Progenitor cell of endocrine pancreas (in vitro differentiated cells): ENCODE measurements around the gene METRNL. TPM values are rescaled to one million over a fixed set of nuclear protein-coding genes. Genes with fewer than 3 reads are reported as not detected.

Source experiments
- DNase-seq: peaks from one replicate; pipeline ENCODE4 v3.0.0; 2021; ENCODE audit warnings: low spot score; ENCODE audit not compliant: unreplicated experiment
- H3K27ac Mint-ChIP-seq: 2 replicates; pipeline ENCODE4 v1.8.0; 2021; ENCODE audit warnings: mild to moderate bottlenecking, moderate library complexity, mixed read lengths
- H3K27me3 Mint-ChIP-seq: 2 replicates; pipeline ENCODE4 v1.8.0; 2021; ENCODE audit warnings: mixed read lengths
- H3K36me3 Mint-ChIP-seq: 2 replicates; pipeline ENCODE4 v1.8.0; 2022; ENCODE audit warnings: mixed read lengths; ENCODE audit not compliant: insufficient read depth
- H3K4me1 Mint-ChIP-seq: 2 replicates; pipeline ENCODE4 v1.8.0; 2021; ENCODE audit warnings: low read depth, mixed read lengths
- H3K4me3 Mint-ChIP-seq: 2 replicates; pipeline ENCODE4 v1.8.0; 2021; ENCODE audit warnings: low read depth, mild to moderate bottlenecking, moderate library complexity, mixed read lengths
- H3K9me3 Mint-ChIP-seq: 2 replicates; pipeline ENCODE4 v1.8.0; 2021; ENCODE audit warnings: low read depth, mixed read lengths
- total RNA-seq: library from RNA; stranded (reverse); gene quantifications from 2 replicates; pipeline ENCODE4 v1.2.1, GENCODE V29; 2021
- TF ChIP-seq, protein P1 (sequence below): fragments of 200-600 bp; sonication (generic); IDR thresholded peaks from one replicate; pipeline ENCODE4 v1.5.0; 2021; ENCODE audit warnings: antibody characterized with exemption, mild to moderate bottlenecking; ENCODE audit not compliant: unreplicated experiment

METRNL gene
- total RNA-seq, 1 donor from 2014 or later: 54.6 TPM

DNA sequence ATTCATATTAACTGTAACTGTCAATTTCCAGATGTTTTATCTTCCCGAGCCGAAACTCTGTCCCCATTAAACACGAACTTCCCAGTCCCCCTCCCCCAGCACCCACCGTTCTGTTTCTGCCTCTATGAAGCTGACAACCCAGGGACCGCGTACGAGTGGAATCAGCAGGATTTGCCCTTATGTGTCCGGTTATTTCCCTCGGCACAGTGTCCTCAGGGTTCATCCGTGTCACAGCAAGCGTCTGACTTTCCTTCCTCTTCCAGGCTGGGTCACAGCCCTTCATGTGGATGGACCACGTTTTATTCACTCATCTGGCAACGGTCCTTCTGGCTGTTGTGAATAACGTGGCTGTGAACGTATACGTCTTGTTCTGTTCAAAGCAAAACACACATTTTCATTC, 31.3 kb downstream of the METRNL start:
- peaks cover 15% of the 10 kb centered on the region for H3K27me3 Mint-ChIP-seq
- no peak for DNase-seq
- H3K4me3 Mint-ChIP-seq: peak overlapping the region; percentile 14
- H3K36me3 Mint-ChIP-seq: peaks cover 1% of the 10 kb centered on the region
- peak overlapping the region; percentile 82 for H3K27ac Mint-ChIP-seq
- H3K4me1 Mint-ChIP-seq: peaks cover 12% of the 10 kb centered on the region
- H3K9me3 Mint-ChIP-seq: peaks cover 5% of the 10 kb centered on the region
- TF ChIP-seq, protein P1, sequence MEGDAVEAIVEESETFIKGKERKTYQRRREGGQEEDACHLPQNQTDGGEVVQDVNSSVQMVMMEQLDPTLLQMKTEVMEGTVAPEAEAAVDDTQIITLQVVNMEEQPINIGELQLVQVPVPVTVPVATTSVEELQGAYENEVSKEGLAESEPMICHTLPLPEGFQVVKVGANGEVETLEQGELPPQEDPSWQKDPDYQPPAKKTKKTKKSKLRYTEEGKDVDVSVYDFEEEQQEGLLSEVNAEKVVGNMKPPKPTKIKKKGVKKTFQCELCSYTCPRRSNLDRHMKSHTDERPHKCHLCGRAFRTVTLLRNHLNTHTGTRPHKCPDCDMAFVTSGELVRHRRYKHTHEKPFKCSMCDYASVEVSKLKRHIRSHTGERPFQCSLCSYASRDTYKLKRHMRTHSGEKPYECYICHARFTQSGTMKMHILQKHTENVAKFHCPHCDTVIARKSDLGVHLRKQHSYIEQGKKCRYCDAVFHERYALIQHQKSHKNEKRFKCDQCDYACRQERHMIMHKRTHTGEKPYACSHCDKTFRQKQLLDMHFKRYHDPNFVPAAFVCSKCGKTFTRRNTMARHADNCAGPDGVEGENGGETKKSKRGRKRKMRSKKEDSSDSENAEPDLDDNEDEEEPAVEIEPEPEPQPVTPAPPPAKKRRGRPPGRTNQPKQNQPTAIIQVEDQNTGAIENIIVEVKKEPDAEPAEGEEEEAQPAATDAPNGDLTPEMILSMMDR: no peak

DNA sequence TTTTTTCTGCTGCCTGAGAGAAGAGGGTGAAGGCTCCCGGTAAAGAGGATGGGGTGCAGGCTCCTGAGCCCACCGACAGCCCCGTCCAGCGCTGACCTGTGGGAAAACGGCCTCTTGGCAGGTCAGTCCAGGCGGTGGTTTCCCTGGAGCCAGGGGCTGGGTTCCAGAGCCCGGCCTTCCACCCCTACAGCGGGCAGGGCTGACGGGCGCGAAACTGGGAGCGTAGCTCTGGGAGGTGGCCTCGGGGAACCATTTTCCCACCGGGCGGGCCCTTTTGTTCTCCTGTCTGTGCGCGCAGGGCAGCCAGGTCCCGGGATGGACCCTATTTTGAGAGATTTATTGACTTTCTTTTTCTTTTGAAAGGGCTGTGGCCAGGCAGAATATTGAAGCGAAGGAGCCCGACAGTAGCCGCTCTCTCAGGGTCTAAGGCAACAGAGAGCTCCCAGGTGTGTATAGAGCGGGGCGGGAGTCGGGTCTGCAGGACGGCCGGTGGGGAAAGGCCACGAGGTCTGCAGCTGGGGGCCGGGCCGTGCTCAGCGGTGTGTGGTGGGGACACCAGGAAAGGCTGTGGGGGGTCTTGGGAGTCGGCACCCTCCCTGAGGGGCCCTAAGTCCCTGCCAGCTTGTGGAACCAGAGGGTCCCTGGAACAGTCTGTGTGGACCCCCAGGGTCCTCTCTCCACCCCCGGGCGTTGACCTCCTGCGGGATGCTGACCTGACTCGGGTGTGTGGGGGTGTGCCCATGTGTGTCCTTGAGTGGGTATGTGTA, 32.3 kb downstream of the METRNL start:
- peaks cover 13% of the 10 kb centered on the region for H3K27me3 Mint-ChIP-seq
- H3K4me3 Mint-ChIP-seq: no peak overlapping the region
- peaks cover 1% of the 10 kb centered on the region for H3K36me3 Mint-ChIP-seq
- TF ChIP-seq, protein P1: no peak
- peaks cover 5% of the 10 kb centered on the region for H3K9me3 Mint-ChIP-seq
- DNase-seq: no peak
- peaks cover 12% of the 10 kb centered on the region for H3K4me1 Mint-ChIP-seq
- H3K27ac Mint-ChIP-seq: no peak overlapping the region

DNA sequence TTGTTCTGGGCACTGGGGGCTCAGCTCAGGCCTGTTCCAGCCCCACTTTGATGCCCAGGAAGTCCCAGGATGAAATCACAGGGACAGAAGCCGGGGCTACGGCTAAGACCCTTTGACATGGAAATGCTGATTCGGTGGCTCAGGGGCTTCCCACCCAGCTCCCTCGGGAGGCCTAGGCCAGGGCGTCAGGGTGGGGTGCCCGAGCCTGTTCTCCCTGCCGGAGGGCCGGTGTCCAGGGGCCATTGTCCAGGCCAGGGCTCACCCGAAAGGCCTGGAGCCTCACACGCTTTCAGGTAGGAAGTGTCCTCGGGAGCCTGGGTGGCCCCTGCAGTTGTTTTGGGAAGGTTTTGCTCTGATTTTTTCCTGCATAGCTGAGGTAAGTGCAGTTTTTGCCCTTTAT, 34.0 kb downstream of the METRNL start:
- peaks cover 5% of the 10 kb centered on the region for H3K9me3 Mint-ChIP-seq
- H3K27ac Mint-ChIP-seq: no peak overlapping the region
- TF ChIP-seq, protein P1: no peak
- no peak for DNase-seq
- peaks cover 13% of the 10 kb centered on the region for H3K4me1 Mint-ChIP-seq
- H3K27me3 Mint-ChIP-seq: peaks cover 21% of the 10 kb centered on the region
- no peak overlapping the region for H3K4me3 Mint-ChIP-seq
- H3K36me3 Mint-ChIP-seq: peaks cover 1% of the 10 kb centered on the region

DNA sequence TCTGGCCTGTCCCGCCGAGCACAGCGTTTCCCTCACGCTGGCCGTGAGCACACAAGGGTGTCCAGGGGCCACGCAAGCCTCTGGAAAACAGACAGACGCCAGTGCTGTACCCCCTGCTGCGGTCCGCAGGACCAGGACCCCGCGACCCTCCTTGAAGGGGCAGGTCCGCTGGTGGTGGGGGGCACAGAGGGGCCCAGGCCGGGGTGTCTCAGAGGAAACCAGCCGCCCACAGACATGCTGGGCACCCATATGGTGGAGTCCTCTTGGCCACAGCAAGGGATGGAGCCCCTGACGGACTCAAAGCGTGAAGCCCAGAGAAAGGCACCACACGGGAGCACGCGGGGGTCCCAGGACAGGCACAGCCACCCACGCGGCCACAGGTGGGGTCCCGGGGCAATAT, 34.4 kb downstream of the METRNL start:
- Mint-ChIP-seq H3K4me3 (no peak overlapping the region), H3K27me3 (peaks cover 23% of the 10 kb centered on the region), H3K36me3 (peaks cover 1% of the 10 kb centered on the region), H3K4me1 (peaks cover 14% of the 10 kb centered on the region), H3K27ac (no peak overlapping the region), H3K9me3 (peaks cover 3% of the 10 kb centered on the region)
- no peak for DNase-seq
- TF ChIP-seq, protein P1: no peak

DNA sequence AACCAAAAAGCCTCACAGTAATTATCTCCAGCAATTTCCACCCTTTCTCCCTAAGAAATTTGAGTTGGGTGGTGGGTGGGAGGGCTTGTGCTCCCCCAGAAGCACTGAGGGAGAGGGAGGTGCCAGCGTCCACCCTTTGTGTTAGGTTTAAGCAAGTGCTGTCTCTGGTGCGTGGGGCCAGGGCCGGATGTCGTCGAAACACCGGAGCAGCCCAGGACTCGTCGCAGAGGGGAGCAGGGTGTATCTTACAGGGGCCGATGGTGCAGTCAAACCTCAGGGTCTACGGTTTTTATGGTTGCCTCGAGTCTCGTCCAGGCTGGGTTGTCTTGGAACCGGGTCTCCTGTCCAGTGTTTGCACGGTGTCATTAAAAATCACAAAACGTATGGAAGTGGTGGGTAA, 35.3 kb downstream of the METRNL start:
- peaks cover 16% of the 10 kb centered on the region for H3K4me1 Mint-ChIP-seq
- H3K36me3 Mint-ChIP-seq: no peaks in the 10 kb centered on the region

More for the DNA sequence above, 35.3 kb downstream of the METRNL start:
- Mint-ChIP-seq H3K27ac (no peak overlapping the region), H3K27me3 (peaks cover 29% of the 10 kb centered on the region), H3K9me3 (no peaks in the 10 kb centered on the region), H3K4me3 (no peak overlapping the region)
- no peak for DNase-seq
- TF ChIP-seq, protein P1: no peak
